NCI-H2029 (cell line): Measurements from ENCODE around the gene FANCI.
"Not testable (repeated sequence)": the region's sequence is repeated elsewhere in the genome, so short reads cannot be mapped to it uniquely, and the experiment has no call there.

Source experiments
- DNase-seq: peaks from one replicate; lab custom pipeline; 2025; lab: John Stamatoyannopoulos, UW

FANCI gene

GRCh38 chr15:89225588-89225987, 18.2 kb upstream of the FANCI start:
- DNase-seq: no peak

GRCh38 chr15:89226359-89227221, 17.2 kb upstream of the FANCI start:
- no peak for DNase-seq

GRCh38 chr15:89227425-89227824, 16.4 kb upstream of the FANCI start:
- no peak for DNase-seq

DNA sequence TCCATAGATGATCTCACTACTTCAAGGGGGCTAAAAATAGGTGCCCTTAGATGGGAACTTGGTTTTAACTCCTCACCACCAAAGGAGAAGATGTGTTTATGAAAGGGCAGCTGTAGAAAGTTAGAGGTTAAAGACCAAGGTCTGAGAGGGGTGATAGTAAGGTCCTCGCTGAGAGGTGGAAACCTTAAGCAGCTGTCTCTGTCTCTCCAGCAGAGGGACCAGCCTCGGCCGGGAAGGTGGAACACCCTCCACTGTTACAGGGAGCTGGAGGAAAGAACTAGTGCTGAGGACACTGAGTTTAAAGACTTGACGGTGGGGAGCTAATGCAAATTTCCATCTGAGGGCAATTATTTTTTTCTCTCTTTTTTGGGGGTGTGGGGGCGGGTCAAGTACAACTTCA, 13.5 kb upstream of the FANCI start:
- no peak for DNase-seq

GRCh38 chr15:89231832-89232231, 11.9 kb upstream of the FANCI start:
- DNase-seq: no peak

DNA sequence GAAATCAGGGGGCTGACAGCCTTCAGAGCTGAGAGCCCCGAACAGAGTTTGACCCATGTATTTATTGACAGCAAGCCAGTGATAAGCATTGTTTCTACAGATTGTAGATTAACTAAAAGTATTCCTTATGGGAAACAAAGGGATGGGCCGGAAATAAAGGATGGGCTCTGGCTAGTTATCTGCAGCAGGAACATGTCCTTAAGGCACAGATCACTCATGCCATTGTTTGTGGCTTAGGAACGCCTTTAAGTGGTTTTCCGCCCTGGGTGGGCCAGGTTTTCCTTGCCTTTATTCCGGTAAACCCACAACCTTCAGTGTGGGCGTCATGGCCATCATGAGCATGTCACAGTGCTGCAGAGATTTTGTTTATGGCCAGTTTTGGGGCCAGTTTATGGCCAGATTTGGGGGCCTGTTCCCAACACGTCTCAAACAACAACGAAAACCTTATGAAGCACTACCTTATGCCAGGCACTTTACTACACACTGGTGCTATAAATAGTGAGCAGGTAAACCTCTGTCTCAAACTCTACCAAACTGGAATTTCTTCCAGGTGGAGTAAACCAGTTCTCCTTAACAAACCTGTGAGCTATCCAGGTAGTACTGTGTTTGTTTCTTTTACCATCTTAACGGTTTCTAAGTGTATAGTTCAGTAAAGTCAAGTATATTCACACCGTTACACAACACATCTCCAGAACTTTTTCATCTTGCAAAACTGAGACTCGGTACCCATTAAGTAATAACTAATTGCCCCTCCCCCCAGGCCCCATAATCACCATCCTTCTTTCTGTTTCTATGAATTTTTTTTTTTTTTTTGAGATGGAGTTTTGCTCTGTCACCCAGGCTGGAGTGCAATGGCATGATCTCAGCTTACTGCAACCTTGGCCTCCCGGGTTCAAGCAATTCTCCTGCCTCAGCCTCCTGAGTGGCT, 3.6 kb upstream of the FANCI start:
- DNase-seq: not testable (repeated sequence)

DNA sequence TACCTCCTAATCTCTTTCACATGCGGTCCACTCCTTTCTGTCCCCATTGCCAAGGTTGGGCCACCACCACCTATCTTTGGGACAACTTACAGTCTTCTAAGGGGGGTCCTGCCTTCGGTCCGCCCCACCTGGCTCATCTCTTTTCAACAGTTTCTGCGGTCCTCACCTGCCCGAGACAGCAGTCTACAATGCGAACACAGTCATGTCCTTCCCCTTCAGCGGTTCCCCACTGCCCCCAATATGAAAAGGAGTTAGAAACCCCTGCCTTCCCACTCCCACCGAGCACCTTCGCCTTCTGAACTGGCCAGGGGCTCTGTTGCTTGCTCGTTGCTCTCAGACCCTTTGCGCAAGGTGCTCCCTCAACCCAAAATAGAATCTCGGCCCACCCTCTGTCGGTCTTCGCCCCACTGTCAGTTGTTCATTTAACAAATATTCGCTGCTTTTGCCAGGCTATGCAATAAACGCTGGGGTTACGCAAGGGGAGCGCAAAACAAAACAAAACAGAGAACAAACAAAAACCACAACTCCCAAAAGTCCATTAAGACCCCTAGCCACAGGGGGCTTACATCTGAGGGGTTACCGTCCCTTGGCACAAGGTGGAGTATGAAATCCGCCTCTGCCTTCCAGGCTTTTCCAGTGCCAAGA, 611 bp upstream of the FANCI start:
- DNase-seq: no peak

- no peak for DNase-seq
Measured at GRCh38 chr15:89244574-89244903, 760 bp downstream of the FANCI start.

DNA sequence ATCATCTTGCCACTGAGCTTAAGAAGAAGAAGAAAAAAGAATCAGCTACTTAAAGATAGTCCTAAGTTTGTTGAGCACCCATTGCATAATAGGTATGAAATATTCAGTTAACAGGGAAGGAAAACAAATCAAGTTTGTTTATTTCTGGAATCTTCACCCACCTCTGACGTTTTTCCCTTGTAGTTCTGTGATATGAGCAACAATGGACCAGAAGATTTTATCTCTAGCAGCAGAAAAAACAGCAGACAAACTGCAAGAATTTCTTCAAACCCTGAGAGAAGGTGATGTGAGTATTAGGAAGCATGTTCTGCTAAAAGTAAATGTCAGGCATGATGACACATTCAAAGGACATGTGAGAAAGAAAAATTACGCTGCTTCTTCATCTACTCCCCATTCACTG, 3.7 kb downstream of the FANCI start:
- no peak for DNase-seq

GRCh38 chr15:89248584-89248983, 4.8 kb downstream of the FANCI start:
- no peak for DNase-seq

GRCh38 chr15:89250142-89250541, 6.4 kb downstream of the FANCI start:
- not testable (repeated sequence) for DNase-seq

- DNase-seq: not testable (repeated sequence)
Measured at GRCh38 chr15:89277281-89277680, 33.5 kb downstream of the FANCI start.

- no peak for DNase-seq
Measured at GRCh38 chr15:89278307-89278706, 34.5 kb downstream of the FANCI start.

GRCh38 chr15:89282631-89283030, 38.9 kb downstream of the FANCI start:
- DNase-seq: no peak

GRCh38 chr15:89283201-89283600, 39.4 kb downstream of the FANCI start:
- no peak for DNase-seq

GRCh38 chr15:89291934-89292438, 48.2 kb downstream of the FANCI start:
- no peak for DNase-seq

- DNase-seq: no peak
Measured at GRCh38 chr15:89293012-89293411, 49.2 kb downstream of the FANCI start.

DNA sequence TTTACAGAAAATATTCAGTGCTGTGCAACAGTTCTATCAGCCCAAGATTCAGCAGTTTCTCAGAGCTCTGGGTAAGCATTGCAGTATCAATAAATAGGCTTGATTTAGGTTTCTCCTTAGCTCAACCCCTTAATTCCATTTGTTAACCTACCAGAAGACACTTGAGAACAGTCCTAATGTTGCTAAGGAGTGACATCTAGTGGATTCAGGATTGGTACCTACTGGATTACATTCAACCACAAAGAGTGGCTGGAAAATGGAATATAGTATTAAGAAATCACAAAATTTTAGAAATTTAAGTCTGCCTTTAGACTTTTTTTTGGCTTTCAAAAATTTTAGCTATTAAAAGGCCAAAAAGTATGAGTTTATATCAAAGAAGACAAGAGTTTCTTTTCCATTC, 56.1 kb downstream of the FANCI start:
- DNase-seq: no peak

DNA sequence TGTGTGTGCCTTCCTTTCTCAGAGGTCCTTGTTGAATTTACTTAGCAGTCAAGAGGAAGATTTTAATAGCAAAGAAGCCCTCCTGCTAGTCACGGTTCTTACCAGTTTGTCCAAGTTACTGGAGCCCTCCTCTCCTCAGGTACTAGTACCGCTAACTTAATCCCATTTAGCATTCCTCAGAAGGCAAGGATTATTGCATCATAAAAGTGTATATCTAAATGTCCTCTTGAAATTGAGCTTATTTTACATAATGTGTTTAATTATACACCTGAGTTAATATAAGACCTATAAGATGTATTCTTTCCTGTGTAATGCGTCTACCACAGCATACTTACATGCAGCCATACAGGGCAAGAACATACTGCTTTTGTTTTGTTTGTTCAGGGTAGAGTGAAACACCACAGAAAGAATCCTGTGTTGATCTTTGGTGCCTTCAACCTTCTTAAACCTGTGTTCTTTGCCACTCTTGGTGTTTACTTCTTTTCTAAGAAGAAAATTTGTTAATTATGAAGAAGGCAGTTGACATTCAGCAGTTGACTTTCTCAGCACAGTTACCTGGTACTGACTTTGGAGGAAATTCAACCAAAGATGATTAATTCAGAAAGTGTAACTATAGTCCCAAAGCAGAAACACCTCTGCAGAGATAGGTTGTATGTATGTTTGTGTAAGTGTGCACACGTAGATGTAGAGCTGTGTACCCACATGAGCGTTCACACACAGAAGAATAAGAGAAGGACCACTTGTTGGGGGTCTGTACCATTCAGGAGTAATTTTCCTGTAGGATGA, 57.7 kb downstream of the FANCI start:
- DNase-seq: no peak

- DNase-seq: no peak
Measured at GRCh38 chr15:89303986-89304385, 60.2 kb downstream of the FANCI start.

GRCh38 chr15:89305395-89305794, 61.6 kb downstream of the FANCI start:
- no peak for DNase-seq
